K562 (cell line): ENCODE measurements around the gene FUNDC1.

Experiments
- CBFA2T3 ChIP-seq: fragments of 450-650 bp; IDR thresholded peaks from 2 replicates; pipeline ENCODE4 v1.6.1; 2017
- CBX5 ChIP-seq: IDR thresholded peaks from 2 replicates; pipeline ENCODE4 v1.6.1; 2014; ENCODE audit warnings: low read depth, borderline replicate concordance
- ETS2 ChIP-seq: IDR thresholded peaks from 2 replicates; pipeline ENCODE4 v1.6.1; 2016; ENCODE audit warnings: borderline replicate concordance, missing genetic modification characterization, mild to moderate bottlenecking, moderate library complexity, missing compliant biosample characterization; ENCODE audit not compliant: poor library complexity, severe bottlenecking
- GTF2F1 ChIP-seq: IDR thresholded peaks from 2 replicates; pipeline ENCODE4 v1.6.1; 2011; ENCODE audit warnings: low read depth, low read length, improper control_type of control experiment
- NEUROD1 ChIP-seq: fragments of 150-350 bp; IDR thresholded peaks from 2 replicates; pipeline ENCODE4 v1.6.1; 2014; ENCODE audit warnings: borderline replicate concordance, low read length, low read depth; ENCODE audit not compliant: partially characterized antibody
- NFE2L1 ChIP-seq: fragments of 450-650 bp; IDR thresholded peaks from 2 replicates; pipeline ENCODE4 v1.6.1; 2016; ENCODE audit warnings: missing genetic modification characterization, low read depth, mild to moderate bottlenecking, missing compliant biosample characterization, moderate library complexity, borderline replicate concordance
- NR2C2 ChIP-seq, 2 experiments: fragments of 200-800 bp in 1 of 2; sonication (Bioruptor generic) in 1 of 2; sonication (generic) in 1 of 2; formaldehyde crosslinking in 1 of 2; IDR thresholded peaks; 2 replicates each; pipeline versions ENCODE4 v1.6.1 to v1.8.0; 2016 to 2022; ENCODE audit warnings: mild to moderate bottlenecking in 1 of 2, missing compliant biosample characterization in 1 of 2, missing genetic modification characterization in 1 of 2, missing genetic modification reagents in 1 of 2
- SETDB1 ChIP-seq: IDR thresholded peaks from one replicate; pipeline ENCODE4 v1.6.1; 2012; ENCODE audit warnings: low read length, control low read depth, inconsistent platforms
- TF ChIP-seq, protein P1 (sequence below), 3 experiments: IDR thresholded peaks in 2 of 3; conservative IDR thresholded peaks in 1 of 3; 2 replicates each; pipeline ENCODE4 v1.5.1; 2011 to 2012; ENCODE audit warnings: low read length in 3 of 3, mild to moderate bottlenecking in 3 of 3, control low read depth in 2 of 3, improper control_type of control experiment in 1 of 3, inconsistent platforms in 1 of 3, low read depth in 1 of 3, mixed read lengths in 1 of 3, moderate library complexity in 1 of 3; ENCODE audit not compliant: insufficient read depth in 2 of 3
- TF ChIP-seq, protein P2 (sequence below): sonication (generic); formaldehyde crosslinking; IDR thresholded peaks from 2 replicates; pipeline ENCODE4 v1.5.0; 2020; ENCODE audit warnings: missing genetic modification reagents

DNA sequence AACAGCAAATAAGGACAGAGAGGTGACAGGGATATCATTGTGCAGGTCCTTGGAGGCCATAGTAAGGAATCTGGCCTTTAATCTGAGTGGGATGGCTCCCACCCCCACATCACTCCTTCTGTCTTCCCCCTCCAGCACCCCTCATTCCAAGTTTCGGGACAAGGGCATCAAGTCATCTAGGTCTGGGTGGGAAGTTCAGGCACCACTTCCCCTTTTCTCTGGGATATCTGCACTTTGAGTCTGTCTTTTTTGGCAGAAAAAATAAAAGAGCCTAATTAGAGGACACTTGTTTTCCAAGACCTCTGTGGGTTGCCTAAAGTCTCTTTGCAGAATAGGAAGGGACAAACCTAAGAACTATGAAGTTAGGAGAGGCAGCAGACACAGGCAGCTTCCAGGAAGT lies 60.1 kb downstream of the FUNDC1 start:
- TF ChIP-seq, protein P1, sequence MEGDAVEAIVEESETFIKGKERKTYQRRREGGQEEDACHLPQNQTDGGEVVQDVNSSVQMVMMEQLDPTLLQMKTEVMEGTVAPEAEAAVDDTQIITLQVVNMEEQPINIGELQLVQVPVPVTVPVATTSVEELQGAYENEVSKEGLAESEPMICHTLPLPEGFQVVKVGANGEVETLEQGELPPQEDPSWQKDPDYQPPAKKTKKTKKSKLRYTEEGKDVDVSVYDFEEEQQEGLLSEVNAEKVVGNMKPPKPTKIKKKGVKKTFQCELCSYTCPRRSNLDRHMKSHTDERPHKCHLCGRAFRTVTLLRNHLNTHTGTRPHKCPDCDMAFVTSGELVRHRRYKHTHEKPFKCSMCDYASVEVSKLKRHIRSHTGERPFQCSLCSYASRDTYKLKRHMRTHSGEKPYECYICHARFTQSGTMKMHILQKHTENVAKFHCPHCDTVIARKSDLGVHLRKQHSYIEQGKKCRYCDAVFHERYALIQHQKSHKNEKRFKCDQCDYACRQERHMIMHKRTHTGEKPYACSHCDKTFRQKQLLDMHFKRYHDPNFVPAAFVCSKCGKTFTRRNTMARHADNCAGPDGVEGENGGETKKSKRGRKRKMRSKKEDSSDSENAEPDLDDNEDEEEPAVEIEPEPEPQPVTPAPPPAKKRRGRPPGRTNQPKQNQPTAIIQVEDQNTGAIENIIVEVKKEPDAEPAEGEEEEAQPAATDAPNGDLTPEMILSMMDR (IDR thresholded peaks at IDR 0.05 in 2 of 3, conservative IDR thresholded peaks at IDR 0.05 in 1 of 3; ENCODE audit: insufficient read depth in 2 of 3, low read depth in 1 of 3, low read length in 3 of 3) = no peak
- TF ChIP-seq SETDB1 (no peak), NR2C2 (CRISPR knock-in tag; IDR thresholded peaks at IDR 0.05) (no peak), NR2C2 (tag; IDR thresholded peaks at IDR 0.05) (no peak), ETS2 (tag) (no peak), NEUROD1 (no peak), GTF2F1 (no peak), CBFA2T3 (no peak), CBX5 (no peak), NFE2L1 (tag) (no peak)
- TF ChIP-seq, protein P2, sequence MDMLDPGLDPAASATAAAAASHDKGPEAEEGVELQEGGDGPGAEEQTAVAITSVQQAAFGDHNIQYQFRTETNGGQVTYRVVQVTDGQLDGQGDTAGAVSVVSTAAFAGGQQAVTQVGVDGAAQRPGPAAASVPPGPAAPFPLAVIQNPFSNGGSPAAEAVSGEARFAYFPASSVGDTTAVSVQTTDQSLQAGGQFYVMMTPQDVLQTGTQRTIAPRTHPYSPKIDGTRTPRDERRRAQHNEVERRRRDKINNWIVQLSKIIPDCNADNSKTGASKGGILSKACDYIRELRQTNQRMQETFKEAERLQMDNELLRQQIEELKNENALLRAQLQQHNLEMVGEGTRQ (CRISPR knock-in tag) = no peak
